HG03520 (cell line): ENCODE data around the gene PSMB9.
"Not testable (repeated sequence)": the region's sequence is repeated elsewhere in the genome, so short reads cannot be mapped to it uniquely, and the experiment has no call there.

Experiments
- ATAC-seq: cut with Tn5 transposase; IDR thresholded peaks from one replicate; pipeline ENCODE4 v1.9.1; 2021; ENCODE audit warnings: mild to moderate bottlenecking, moderate library complexity; ENCODE audit not compliant: unreplicated experiment

The PSMB9 gene

GRCh38 chr6:32853541-32854375, at the start of gene PSMB9, which contains the start of gene TAP1:
TSS of gene PSMB9 (plus strand) at chr6:32854192. CDS start at chr6:32854230, 38 bp downstream.
TSS of gene TAP1 (minus strand) at chr6:32853704. CDS start at chr6:32853636, 68 bp downstream.
- ATAC-seq, result peak; percentile 80

- not testable (repeated sequence) for ATAC-seq
Observed at GRCh38 chr6:32805404-32805803, 48.6 kb upstream of the PSMB9 start.

- ATAC-seq, result no peak
Observed at GRCh38 chr6:32807020-32807580, 46.9 kb upstream of the PSMB9 start.

GRCh38 chr6:32809171-32809570, 44.8 kb upstream of the PSMB9 start:
- no peak for ATAC-seq

GRCh38 chr6:32814145-32814544, 39.8 kb upstream of the PSMB9 start:
- ATAC-seq, result no peak

GRCh38 chr6:32815115-32815514, 38.9 kb upstream of the PSMB9 start:
- no peak for ATAC-seq

- ATAC-seq, result no peak
Observed at GRCh38 chr6:32815996-32816395, 38.0 kb upstream of the PSMB9 start.

- ATAC-seq, result no peak
Observed at GRCh38 chr6:32816746-32817204, 37.2 kb upstream of the PSMB9 start, which contains the start of gene HLA-DOB. TSS of gene HLA-DOB (minus strand) at chr6:32817002. CDS start at chr6:32816951, 51 bp downstream.

GRCh38 chr6:32818867-32819266, 35.1 kb upstream of the PSMB9 start:
- no peak for ATAC-seq

- ATAC-seq, result no peak
Observed at GRCh38 chr6:32819729-32820128, 34.3 kb upstream of the PSMB9 start.

- no peak for ATAC-seq
Observed at GRCh38 chr6:32825966-32826365, 28.0 kb upstream of the PSMB9 start.

- no peak for ATAC-seq
Observed at GRCh38 chr6:32827025-32827424, 27.0 kb upstream of the PSMB9 start.

GRCh38 chr6:32829495-32829894, 24.5 kb upstream of the PSMB9 start:
- ATAC-seq, result no peak

- no peak for ATAC-seq
Observed at GRCh38 chr6:32830017-32830416, 24.0 kb upstream of the PSMB9 start.

- no peak for ATAC-seq
Observed at GRCh38 chr6:32830936-32831335, 23.1 kb upstream of the PSMB9 start.

GRCh38 chr6:32832535-32832934, 21.5 kb upstream of the PSMB9 start:
- ATAC-seq, result no peak

- ATAC-seq, result no peak
Observed at GRCh38 chr6:32833664-32834063, 20.3 kb upstream of the PSMB9 start.

GRCh38 chr6:32835167-32835893, 18.7 kb upstream of the PSMB9 start:
- ATAC-seq, result no peak

GRCh38 chr6:32836873-32837272, 17.1 kb upstream of the PSMB9 start:
- ATAC-seq, result no peak

- no peak for ATAC-seq
Observed at GRCh38 chr6:32837651-32838113, 16.3 kb upstream of the PSMB9 start.
